Measurements from ENCODE around the gene CHERP.
"Not testable (repeated sequence)": the region's sequence is repeated elsewhere in the genome, so short reads cannot be mapped to it uniquely, and the experiment has no call there.

Gene CHERP

DNA sequence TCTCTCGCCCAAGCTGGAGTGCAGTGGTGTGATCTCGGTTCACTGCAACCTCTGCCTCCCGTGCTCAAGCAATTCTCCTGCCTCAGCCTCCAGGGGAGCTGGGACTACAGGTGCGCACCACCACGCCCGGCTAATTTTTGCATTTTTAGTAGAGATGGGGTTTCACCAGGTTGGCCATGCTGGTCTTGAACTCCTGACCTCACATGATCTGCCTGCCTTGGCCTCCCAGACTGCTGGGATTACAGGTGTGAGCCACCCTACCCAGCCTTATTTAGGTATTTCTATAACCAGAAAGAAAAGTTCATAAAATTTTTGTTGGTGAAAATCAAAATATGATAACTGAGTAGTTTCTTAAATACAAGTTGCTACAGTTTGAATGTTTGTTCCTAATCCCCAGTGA is 1.5 kb upstream of the CHERP start:
- not testable (repeated sequence) for H3K9me3 Mint-ChIP-seq; ATAC-seq (replicated peaks); H3K27me3 Mint-ChIP-seq; DNase-seq
- peak overlapping the region; percentile 91 to 93 for H3K4me3 Mint-ChIP-seq
- peak overlapping the region in 1 of 2 donors; percentile 88 for H3K27ac Mint-ChIP-seq
- peaks cover 29% of the 10 kb centered on the region in 2 donors for H3K4me1 Mint-ChIP-seq (ENCODE audit: low read depth in 2 of 2)
- H3K36me3 Mint-ChIP-seq (ENCODE audit: insufficient read depth), result peaks cover 39% of the 10 kb centered on the region

DNA sequence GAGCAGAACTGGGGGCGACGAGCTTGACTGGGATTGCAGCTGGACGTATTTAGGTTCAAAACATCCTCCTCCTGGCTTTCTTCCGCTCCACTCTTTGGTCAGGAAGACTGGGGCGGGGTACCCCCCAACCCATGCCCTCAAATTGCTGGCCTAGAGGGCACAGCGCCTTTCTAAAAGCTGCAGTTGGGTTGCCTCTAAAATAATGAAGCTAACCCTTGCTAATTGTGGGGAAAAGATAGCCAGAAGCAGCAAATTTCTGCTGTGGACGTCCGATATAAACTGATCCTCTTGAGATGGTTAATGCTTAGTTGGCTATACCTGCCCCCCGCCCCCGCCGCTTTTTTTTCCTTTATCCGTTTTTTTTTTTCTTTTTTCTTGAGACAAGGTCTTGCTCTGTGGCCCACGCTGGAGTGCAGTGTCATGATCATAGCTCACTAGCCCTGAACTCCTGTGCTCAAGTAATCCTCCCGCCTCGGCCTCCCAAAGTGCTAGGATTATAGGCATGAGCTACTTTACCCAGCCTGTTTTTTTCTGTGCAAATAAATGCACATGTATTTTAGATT is 754 bp upstream of the CHERP start:
- ATAC-seq (replicated peaks), result no peak
- H3K27me3 Mint-ChIP-seq, result no peaks in the 10 kb centered on the region

DNA sequence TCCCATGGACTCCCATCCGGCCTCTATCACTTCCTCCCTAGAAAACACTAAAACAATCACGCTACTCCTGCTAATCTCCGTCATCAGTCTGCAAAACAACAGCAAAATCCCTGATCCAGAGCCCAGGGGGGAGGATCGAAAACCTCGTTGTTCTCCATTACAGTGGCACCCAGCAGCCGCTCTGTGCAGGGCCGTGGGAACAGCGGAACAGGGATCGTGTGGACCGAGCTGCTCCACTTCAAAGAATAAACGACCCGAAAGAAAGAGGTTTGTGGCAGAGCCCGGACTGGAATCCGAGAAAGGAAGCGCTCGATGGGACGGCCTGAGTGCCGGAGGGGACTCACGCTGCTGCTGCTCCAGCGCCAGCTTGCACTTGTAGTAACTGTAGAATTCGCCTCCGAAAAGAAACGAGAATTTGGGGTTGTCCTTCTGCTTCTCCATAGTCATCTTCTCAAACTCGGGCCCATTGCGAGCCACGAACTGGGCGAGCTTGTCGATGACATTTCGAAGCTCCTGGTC is 652 bp downstream of the CHERP start:
- Mint-ChIP-seq H3K36me3 (ENCODE audit: insufficient read depth) (peaks cover 44% of the 10 kb centered on the region), H3K4me1 (ENCODE audit: low read depth in 2 of 2) (peaks cover 44 to 45% of the 10 kb centered on the region in 2 donors), H3K9me3 (no peaks in the 10 kb centered on the region), H3K27ac (peak overlapping the region; percentile 83 to 88), H3K4me3 (peak overlapping the region; percentile 91 to 93), H3K27me3 (no peaks in the 10 kb centered on the region)
- DNase-seq, result peak in 1 of 3 experiments; percentile 15
- ATAC-seq (replicated peaks), result peak; percentile 1

More for the DNA sequence above, 754 bp upstream of the CHERP start:
- Mint-ChIP-seq H3K36me3 (ENCODE audit: insufficient read depth) (peaks cover 43% of the 10 kb centered on the region), H3K27ac (peak overlapping the region; percentile 83 to 88), H3K4me3 (peak overlapping the region; percentile 91 to 93), H3K9me3 (no peaks in the 10 kb centered on the region), H3K4me1 (ENCODE audit: low read depth in 2 of 2) (peaks cover 36 to 37% of the 10 kb centered on the region in 2 donors)
- no peak for DNase-seq

DNA sequence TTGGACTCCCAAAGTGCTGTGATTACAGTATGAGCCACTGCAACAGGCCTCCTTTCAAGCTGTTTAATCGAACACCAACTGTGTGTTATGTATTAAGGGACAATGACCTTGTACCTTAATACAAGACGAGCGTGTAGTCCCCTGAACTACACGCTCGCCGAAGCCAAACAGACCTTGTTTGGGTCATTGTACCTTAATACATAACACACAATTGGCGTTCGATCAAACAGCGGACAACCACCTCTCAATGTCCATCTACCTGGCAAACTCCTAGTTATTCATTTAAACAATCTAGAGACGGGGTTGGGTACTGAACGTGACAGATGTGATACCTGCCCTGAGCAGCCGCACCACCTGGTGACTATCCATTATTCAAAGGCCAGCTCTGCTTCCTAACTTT is 1.3 kb downstream of the CHERP start:
- Mint-ChIP-seq H3K27ac (peak overlapping the region in 1 of 2 donors; percentile 88), H3K4me3 (peak overlapping the region; percentile 91 to 93), H3K27me3 (no peaks in the 10 kb centered on the region), H3K4me1 (ENCODE audit: low read depth in 2 of 2) (peaks cover 45% of the 10 kb centered on the region in 2 donors), H3K36me3 (ENCODE audit: insufficient read depth) (peaks cover 40% of the 10 kb centered on the region), H3K9me3 (no peaks in the 10 kb centered on the region)
- ATAC-seq (replicated peaks), result no peak
- no peak for DNase-seq

DNA sequence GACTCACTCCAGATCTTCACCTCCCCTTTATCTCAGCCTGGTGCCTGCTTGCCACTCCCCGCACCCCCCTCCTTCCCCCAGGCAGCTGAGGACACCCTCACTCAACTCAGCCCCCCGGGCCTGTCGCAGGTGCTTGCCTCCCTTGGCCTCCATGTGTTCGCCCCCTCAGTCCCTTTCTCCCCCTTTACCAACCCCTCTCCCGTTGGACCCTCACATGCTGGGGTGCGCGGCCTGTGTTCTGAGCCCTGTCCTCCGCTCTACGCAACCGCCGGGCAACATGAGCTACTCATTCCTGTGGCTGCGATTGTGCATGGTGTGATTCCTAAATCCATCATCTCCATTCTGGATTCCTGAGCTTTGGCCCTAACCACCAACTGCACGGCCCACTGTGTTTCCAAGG is 5.1 kb downstream of the CHERP start:
- ATAC-seq (replicated peaks) (no peak), DNase-seq (no peak)
- Mint-ChIP-seq H3K27me3 (no peaks in the 10 kb centered on the region), H3K27ac (peak overlapping the region; percentile 18 to 83), H3K4me1 (ENCODE audit: low read depth in 2 of 2) (peaks cover 33% of the 10 kb centered on the region in 2 donors), H3K36me3 (ENCODE audit: insufficient read depth) (peaks cover 57% of the 10 kb centered on the region), H3K4me3 (peak overlapping the region in 1 of 2 donors; percentile 25), H3K9me3 (no peaks in the 10 kb centered on the region)

DNA sequence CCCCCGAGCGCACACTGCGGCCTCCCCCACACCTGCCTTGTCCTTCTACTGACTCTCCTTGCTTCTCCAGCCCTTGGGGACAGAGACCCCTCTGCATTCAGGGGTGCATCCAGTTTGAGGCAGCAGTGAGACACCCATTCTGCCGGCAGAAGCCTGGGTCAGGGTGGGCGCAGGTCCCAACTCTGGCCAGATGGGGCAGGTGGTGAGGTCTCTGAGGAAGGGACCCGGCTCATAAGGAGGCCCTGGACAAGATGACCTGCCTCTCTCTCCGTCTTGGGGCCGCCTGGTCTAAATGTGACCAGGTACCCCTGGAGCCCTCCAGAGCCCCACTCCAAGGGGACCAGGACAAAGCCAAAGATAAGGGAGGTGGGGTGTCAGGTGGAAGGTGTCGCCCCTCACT is 6.1 kb downstream of the CHERP start:
- DNase-seq, result no peak
- Mint-ChIP-seq H3K9me3 (no peaks in the 10 kb centered on the region), H3K4me1 (ENCODE audit: low read depth in 2 of 2) (peaks cover 28 to 31% of the 10 kb centered on the region in 2 donors), H3K27ac (peak overlapping the region; percentile 14 to 18), H3K36me3 (ENCODE audit: insufficient read depth) (peaks cover 61% of the 10 kb centered on the region), H3K4me3 (no peak overlapping the region), H3K27me3 (no peaks in the 10 kb centered on the region)
- no peak for ATAC-seq (replicated peaks)

DNA sequence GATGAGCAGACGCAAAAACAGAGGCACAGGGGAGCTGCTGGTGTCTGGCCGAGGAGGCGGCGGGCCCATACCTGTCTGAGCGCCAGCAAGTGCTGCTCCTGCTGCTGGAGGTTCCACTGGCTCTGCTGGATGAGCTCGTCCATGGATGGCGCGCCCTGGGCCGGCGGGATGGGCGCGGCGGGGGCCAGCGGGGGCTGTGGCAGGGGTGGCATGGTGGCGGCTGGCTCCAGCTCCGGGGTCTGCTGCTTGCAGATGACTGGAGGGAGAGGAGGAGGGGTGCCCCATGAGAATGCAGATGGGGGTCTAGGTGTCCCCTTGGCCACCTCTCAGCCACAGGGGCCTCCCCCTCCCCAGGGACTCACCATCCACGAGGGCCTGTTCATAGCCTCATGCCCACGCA is 6.9 kb downstream of the CHERP start:
- H3K27ac Mint-ChIP-seq, result peak overlapping the region in 1 of 2 donors; percentile 2
- ATAC-seq (replicated peaks), result no peak
- H3K36me3 Mint-ChIP-seq (ENCODE audit: insufficient read depth), result peaks cover 65% of the 10 kb centered on the region
- no peak overlapping the region for H3K4me3 Mint-ChIP-seq
- no peak for DNase-seq
- H3K9me3 Mint-ChIP-seq, result no peaks in the 10 kb centered on the region
- no peaks in the 10 kb centered on the region for H3K27me3 Mint-ChIP-seq
- peaks cover 25 to 29% of the 10 kb centered on the region in 2 donors for H3K4me1 Mint-ChIP-seq (ENCODE audit: low read depth in 2 of 2)

DNA sequence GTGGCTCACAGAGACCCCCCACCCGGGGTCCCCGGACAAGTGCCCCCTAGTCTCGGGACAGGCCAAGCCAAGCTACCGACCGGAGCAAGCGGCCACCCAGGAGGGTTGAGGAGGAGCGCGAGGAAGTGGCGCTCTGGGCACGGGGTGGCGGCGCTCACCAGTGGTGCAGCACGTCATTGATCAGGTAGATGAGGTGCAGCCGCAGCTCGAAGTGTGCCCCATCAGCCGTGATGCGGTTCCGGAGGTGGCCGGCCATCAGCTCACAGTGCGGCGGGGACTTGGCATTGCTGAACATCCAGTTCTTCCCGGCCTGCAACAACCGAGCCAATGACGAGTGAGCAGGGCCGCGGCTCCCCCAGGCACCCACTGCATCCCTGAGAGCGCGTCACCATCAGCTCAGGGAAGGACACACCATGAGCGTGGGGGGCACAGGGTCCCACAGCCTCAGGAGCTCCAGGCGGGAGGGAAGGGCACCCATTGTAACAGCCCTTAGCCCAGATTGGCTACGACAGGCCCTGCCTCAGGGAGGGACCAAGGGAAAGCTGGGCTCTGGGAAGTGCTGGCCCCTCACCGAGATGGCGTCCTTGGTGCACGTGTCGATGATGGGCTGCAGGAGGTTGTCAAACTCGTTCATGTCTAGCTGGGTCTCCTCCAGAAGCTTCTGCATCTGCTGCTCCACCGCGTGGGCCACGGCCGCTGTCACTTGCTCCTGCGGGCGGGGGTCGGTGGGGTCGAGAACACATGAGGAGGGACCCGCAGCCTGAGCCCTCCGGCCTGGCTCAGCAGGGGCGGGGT is 9.6 kb downstream of the CHERP start:
- H3K9me3 Mint-ChIP-seq, result no peaks in the 10 kb centered on the region
- no peaks in the 10 kb centered on the region for H3K27me3 Mint-ChIP-seq
- DNase-seq (no peak), ATAC-seq (replicated peaks) (no peak)
- no peak overlapping the region for H3K4me3 Mint-ChIP-seq
- H3K36me3 Mint-ChIP-seq (ENCODE audit: insufficient read depth), result peaks cover 74% of the 10 kb centered on the region
- peaks cover 4 to 10% of the 10 kb centered on the region in 2 donors for H3K4me1 Mint-ChIP-seq (ENCODE audit: low read depth in 2 of 2)
- H3K27ac Mint-ChIP-seq, result no peak overlapping the region

DNA sequence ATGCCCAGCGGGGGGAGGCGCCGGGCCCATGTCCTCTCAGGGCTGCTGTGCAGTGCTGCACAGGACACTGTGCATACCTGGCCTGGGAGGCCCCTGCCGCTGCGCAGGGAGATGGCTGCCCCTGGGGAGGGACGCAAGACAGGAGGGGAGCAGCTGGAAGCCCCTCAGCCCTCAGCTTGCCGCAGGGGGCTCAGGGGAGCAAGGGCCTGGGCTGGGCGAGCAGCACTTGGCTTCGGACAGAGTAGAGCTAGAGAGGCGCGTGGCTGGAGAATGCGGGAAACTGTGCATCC is 10.9 kb downstream of the CHERP start:
- H3K4me1 Mint-ChIP-seq (ENCODE audit: low read depth in 2 of 2), result peaks cover 0 to 4% of the 10 kb centered on the region in 2 donors
- H3K27ac Mint-ChIP-seq, result peak overlapping the region in 1 of 2 donors; percentile 62
- DNase-seq (no peak), ATAC-seq (replicated peaks) (no peak)
- no peak overlapping the region for H3K4me3 Mint-ChIP-seq
- H3K36me3 Mint-ChIP-seq (ENCODE audit: insufficient read depth), result peaks cover 82% of the 10 kb centered on the region
- H3K9me3 Mint-ChIP-seq, result no peaks in the 10 kb centered on the region
- H3K27me3 Mint-ChIP-seq, result no peaks in the 10 kb centered on the region

DNA sequence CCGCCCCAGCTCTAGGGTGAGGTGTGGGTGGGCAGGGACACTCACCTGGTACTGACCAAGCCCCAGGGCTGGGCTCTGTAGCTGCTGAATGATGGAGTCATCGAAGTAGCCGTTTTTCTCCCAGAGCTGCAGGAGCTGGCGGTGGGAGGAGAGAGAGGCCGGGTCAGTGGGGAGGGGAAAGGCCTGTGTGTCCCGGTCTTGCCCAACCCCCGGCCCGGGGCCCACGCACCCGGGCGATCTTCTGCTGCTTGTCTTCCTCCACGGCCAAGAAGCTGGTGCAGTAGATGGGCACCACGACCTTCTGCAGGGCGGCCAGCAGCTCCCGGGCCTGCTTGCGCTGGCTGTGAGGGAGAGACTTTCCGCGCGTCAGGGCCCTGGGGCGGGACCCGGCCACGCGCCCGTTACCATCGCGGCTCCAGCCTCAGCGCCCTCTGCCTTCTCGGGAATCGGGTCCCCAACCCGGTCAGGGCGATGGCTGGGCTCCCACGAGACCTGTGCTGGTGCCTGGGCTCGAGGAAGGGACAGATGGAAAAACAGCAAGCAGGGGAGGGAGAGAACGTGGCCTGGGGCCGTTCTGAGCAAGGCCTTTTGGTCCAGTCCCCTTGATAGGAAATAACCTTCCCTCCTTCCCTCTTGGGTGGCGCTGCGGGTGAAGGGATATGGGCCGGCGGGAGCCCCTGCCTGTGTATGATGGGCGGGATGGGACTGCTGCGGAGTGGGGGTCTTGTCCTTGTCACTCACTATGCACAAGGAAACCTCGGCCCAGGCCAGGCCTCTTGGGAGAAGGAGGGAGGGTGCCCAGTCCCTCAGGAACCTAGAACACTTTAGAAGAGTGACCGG is 11.5 kb downstream of the CHERP start:
- H3K27ac Mint-ChIP-seq, result peak overlapping the region in 1 of 2 donors; percentile 62

DNA sequence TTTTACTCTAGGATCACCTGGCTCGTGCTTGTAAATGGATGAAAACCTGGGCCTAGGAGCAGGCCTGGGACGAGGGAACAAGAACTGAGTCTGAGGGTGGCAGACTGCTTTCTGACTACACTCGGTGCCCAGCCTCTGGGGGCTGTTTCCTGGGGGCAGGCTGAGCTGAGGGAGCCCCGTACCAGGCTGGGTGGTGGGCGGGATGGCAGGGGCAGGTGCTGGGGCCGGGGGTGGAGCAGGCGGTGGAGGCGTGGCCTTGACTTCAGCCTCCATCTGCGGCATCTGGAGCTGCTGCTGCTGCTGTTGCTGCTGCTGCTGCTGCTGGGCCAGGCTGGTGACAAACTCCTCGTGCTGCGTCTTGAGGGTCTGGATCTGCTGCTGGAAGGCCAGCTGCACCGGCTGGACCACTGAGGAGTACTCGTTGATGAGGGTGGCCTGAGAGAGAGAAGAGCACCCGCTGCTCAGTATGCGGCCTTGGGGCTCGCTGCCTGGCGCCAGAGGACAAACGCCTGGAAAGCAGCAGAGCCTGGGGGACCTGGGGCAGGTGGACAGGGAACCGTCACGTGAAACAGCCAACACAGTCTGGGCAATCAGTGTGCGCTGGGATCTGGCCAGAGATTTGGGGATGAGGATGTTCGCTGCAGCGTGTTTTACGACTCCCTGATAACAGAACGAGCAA is 12.6 kb downstream of the CHERP start:
- Mint-ChIP-seq H3K9me3 (no peaks in the 10 kb centered on the region), H3K36me3 (ENCODE audit: insufficient read depth) (peaks cover 85% of the 10 kb centered on the region), H3K27ac (no peak overlapping the region), H3K4me3 (no peak overlapping the region), H3K4me1 (ENCODE audit: low read depth in 2 of 2) (peaks cover 0 to 3% of the 10 kb centered on the region in 2 donors), H3K27me3 (no peaks in the 10 kb centered on the region)
- ATAC-seq (replicated peaks) (no peak), DNase-seq (no peak)

More for the DNA sequence above, 11.5 kb downstream of the CHERP start:
- ATAC-seq (replicated peaks), result no peak
- H3K4me3 Mint-ChIP-seq, result no peak overlapping the region
- H3K4me1 Mint-ChIP-seq (ENCODE audit: low read depth in 2 of 2), result peaks cover 0 to 3% of the 10 kb centered on the region in 2 donors
- DNase-seq, result no peak
- H3K36me3 Mint-ChIP-seq (ENCODE audit: insufficient read depth), result peaks cover 87% of the 10 kb centered on the region
- no peaks in the 10 kb centered on the region for H3K27me3 Mint-ChIP-seq
- H3K9me3 Mint-ChIP-seq, result no peaks in the 10 kb centered on the region

DNA sequence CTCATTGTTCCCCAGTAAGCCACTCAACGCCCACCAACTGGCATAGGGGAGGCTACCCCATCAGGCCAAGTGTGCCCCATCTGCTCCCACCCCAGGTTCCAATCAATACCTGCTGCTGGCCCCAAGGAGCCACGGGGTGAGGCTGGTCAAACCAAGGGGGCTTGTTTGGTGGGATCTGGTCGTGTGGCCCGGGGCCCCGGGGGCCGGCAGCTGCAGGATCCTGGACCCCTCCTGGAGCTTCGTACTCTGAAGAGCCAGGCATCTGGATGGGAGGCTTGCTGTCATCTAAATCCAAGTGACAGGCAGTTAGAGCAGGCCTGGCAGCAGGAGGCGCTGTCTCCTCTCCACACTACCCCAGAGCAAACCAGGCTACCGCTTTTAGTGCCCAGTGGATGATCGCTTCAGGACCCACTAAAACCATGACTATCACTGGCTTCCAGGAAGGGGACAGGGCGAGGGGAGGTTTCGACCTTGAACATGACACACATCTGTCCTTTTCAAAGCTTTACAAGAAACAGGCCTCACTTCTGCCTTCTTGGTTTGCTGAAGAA is 14.2 kb downstream of the CHERP start:
- Mint-ChIP-seq H3K27ac (peak overlapping the region; percentile 41 to 78), H3K36me3 (ENCODE audit: insufficient read depth) (peaks cover 86% of the 10 kb centered on the region), H3K4me1 (ENCODE audit: low read depth in 2 of 2) (peaks cover 0 to 3% of the 10 kb centered on the region in 2 donors), H3K27me3 (no peaks in the 10 kb centered on the region), H3K9me3 (no peaks in the 10 kb centered on the region), H3K4me3 (no peak overlapping the region)
- DNase-seq, result peak; percentile 26 to 29 (median 26)
- ATAC-seq (replicated peaks), result peak; percentile 44
